GM18511 (cell line): ENCODE data around the gene AHSG.

Experiments
- ATAC-seq: cut with Tn5 transposase; IDR thresholded peaks from one replicate; pipeline ENCODE4 v1.9.1; 2021; ENCODE audit warnings: mild to moderate bottlenecking, moderate library complexity; ENCODE audit not compliant: unreplicated experiment

Gene AHSG

DNA sequence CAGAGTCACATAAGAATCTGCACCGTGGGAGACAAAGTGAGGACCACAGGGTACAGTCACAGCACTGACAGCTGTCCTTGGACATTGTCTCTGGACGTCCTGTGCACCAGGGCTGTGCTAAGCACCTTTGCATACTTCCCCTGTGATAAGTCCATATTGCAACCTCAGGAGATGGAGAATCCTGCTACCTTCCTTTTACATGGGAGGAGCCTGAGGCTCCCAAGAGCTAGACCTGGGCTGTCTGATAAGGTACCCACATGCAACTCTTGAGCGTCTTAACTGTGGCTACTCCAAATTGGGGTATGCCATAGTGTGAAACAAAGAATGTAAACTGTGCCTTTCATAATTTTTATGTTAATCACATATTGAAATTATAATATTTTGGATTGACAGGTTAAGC is 24.8 kb downstream of the AHSG start:
- ATAC-seq, result no peak

DNA sequence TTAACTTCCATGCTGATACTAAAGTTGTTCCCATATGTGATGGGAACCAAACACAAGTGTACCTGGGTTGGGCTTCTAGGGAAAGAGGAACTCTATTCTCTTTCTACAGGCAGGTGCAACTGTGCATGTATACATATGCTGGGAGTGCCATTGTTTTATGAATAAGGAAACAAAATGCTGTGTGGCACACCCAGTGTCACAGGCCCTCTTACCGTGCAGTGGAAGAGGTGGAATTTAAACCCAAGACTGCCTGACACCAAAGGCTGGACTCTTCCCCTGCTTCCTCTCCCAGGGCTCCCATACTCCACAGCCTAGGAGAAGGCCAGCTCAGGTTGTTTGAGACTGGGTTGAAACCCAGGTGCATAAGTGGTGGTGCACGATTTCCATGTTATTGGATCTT is 25.4 kb downstream of the AHSG start:
- no peak for ATAC-seq

DNA sequence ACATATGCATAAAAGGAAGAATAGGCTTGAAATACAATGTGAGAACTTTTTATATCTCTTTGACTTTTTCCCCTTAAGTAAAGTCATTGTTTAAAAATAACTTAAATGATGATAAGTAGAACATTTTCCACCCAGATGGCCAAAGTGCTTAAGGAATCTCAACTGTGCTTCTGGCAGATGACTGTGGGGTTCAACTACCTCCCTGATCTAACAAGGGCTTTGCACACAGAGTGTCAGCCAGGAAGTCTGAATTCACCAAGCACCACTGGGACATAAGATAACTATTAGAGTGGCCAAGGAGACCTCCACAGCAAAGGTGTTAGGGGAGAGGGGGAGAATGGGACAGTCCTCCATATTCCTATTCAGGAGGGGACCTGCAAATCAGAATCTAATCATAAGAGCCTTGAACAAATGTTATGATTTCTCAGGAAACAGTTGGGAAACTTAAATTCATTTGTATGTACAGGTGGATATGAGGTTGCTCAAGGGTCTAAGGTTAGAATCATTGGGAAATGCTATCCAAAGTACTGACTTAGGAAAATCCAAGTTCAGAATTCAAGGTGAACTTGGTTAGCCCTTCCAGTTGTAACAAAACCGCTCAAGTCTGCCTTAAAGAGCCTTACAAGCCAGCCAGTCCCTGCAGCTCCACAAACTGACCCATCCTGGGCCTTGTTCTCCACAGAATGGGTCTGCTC is 27.1 kb downstream of the AHSG start, which contains the start of gene FETUB:
TSS of gene FETUB (plus strand) at position 622 of the 695 bp plus-strand sequence. CDS start at position 684, 62 bp downstream.
- ATAC-seq, result no peak

DNA sequence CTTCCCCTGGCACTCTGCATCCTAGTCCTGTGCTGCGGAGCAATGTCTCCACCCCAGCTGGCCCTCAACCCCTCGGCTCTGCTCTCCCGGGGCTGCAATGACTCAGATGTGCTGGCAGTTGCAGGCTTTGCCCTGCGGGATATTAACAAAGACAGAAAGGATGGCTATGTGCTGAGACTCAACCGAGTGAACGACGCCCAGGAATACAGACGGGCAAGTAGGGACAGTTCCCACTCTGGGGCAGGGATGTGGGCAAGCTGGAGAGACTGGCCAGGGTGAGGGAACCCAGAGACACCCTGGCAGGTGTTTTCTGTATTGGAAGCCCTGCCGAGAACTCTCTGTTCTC is 27.6 kb downstream of the AHSG start:
- no peak for ATAC-seq

- ATAC-seq, result no peak
Measured at GRCh38 chr3:186640929-186641328, 28.1 kb downstream of the AHSG start.

DNA sequence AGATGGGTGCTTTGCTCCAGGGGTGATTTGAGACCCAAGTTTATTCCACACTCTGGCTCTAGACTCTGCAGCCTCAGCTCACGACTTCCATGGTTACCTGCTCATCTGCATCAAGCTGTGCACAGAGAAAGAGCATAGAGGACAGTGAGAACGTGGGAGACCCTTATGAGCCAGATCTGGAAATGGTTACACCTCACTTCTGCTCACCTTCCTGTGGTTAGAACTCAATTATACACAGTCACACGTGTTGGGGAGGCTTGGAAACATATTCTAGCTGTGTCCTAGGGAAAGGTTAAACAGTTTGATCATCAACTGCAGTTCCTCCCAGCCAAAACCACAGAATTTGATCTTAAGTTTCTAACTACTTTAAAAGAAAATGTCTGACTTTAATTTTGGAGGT is 29.2 kb downstream of the AHSG start:
- ATAC-seq, result no peak

DNA sequence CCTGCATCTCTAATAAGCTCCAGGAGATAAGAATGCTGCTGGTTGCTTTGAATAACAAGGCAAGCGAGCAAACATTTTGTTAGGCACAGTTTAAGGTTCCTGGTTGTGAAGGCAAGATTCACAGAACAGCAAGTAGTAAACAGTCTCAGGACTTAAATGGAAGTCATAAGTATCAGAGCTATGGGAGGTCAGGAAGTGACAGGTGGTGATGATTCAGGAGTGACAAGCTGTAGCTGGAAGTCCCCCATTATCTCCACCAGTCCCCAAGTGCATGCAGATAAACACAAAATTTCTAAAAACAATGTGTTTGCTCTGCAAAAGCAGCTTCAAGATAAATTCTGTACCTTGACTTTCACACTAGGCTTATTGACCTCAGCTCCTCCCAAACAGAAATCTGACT is 30.6 kb downstream of the AHSG start:
- no peak for ATAC-seq

GRCh38 chr3:186644683-186645082 is 31.8 kb downstream of the AHSG start:
- ATAC-seq, result no peak

GRCh38 chr3:186646106-186646505 is 33.2 kb downstream of the AHSG start:
- ATAC-seq, result no peak

DNA sequence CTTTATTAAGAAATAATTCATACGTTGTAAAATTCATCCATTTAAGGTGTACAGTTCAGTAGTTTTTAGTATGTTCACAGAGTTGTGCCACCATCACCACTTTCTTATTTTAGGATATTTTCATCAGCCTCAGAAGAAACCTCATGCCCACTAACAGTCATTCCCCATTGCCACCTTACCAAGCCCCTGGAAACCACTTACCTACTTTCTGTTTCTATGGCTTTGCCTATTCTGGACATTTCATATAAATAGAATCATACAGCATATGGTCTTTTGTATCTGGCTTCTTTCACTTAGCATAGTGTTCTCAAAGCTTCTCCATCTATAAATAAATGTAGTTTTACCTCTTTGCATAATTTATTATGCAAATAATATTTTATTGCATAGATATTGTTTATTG is 34.0 kb downstream of the AHSG start:
- no peak for ATAC-seq

DNA sequence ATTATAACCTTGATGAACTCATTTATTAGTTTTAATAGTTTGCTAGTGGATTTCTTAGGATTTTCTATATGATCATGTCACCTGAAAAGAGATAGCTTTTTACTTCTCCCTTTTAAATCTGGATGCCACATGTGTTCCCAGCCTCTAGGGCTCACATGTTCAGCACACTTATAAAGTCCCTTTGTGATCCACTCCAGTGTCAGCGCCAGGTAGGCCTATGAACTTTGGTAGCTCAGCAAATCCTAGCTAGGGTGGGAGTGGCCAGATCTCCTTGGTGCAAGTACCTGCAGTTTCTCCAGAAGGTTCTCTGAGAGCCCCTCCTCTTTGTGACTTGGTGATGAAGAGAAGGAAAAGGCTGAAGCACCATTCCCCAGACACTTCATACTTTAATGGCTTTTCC is 36.0 kb downstream of the AHSG start:
- ATAC-seq, result no peak

- no peak for ATAC-seq
Measured at GRCh38 chr3:186651678-186652215, 38.9 kb downstream of the AHSG start.

DNA sequence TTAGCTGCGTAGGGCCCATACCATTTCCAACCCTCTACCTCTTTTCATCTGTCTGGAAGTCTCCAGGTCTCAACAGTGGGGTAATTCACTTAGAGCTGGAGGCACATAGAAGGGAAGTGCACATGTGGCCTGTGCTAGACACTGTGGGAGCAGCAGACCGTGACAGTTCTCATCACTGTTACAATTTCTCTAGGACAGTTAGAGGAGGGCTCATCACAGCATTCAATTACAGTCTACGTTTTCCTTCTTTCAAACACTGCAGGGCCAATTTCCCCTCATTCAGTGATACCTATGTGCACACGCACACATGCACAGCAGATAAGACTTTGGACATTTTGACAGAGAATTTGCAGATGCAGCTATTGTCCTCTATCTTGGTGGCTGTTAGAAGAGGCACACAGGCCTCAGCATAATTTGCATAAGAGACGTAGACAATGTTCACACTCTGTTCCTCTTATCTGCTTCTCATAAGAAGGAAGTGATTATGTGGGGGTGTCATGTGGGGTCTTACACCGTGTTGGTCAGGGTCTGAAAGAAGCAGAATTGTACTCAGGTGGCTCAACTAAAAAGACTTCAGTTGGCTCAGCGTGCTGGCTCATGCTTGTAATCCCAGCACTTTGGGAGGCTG is 40.3 kb downstream of the AHSG start:
- peak; percentile 99 for ATAC-seq

GRCh38 chr3:186653984-186654383 is 41.1 kb downstream of the AHSG start:
- no peak for ATAC-seq

- ATAC-seq, result no peak
Measured at GRCh38 chr3:186663361-186664118, 50.7 kb downstream of the AHSG start.

DNA sequence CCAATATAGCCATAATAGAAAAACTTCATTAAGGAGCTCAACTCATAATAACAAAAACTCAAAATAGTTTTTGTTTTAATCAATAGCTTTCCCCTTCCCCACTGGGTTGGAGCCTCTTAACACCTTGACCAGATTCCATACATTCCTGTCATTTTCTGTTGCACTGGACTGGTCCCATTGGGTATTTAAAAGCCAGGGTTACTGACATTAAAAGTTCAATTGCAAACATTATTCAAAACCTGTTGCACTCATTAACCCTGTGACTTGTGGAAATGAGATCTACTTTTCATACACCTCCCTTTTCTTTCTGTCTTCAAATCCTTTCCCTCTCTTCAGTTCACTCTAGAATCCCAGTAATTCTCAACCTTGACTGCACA is 51.2 kb downstream of the AHSG start:
- no peak for ATAC-seq

DNA sequence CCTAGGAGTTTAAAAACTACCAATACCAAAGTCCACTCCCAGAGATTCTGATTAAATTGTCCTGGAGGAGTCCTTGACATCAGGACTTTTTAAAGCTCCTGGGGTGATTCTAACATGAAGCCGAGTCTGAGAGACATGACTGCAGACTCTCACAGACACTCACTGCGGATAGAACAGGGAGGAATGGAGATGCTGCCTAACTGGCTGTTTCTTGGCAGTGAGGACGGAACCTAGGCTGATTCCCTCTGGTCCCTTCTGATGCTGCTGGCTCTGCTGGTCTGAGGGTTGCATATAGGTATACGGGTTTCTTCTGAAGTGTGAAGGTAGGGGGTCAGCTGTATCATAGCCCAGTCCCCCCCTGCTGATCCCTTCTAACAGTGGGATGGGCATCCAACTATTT is 51.6 kb downstream of the AHSG start:
- no peak for ATAC-seq

DNA sequence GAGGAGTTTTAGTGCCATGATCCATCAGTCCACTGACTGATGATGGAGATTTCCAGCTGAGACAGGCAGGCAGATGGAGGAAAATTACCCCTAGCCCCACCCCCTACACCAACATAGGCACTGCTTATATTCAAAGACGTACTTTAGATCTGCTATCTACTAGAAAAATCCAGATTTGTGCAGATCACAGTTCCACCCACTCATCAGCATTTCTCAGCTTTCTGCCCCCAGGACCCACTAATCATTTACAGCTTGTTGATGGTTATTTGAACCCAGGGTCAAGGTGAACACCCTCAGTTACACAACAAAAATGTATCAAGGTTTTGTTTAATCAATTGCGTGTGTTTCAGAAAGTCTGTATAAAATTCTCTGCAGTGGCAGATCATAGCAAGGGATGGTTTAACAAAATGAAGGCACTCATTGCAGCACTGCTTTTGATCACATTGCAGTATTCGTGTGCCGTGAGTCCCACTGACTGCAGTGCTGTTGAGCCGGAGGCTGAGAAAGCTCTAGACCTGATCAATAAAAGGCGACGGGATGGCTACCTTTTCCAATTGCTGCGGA is 52.8 kb downstream of the AHSG start, which contains the start of gene HRG:
TSS of gene HRG (plus strand) at position 390 of the 564 bp plus-strand sequence. CDS start at position 408, 18 bp downstream.
- ATAC-seq, result no peak

DNA sequence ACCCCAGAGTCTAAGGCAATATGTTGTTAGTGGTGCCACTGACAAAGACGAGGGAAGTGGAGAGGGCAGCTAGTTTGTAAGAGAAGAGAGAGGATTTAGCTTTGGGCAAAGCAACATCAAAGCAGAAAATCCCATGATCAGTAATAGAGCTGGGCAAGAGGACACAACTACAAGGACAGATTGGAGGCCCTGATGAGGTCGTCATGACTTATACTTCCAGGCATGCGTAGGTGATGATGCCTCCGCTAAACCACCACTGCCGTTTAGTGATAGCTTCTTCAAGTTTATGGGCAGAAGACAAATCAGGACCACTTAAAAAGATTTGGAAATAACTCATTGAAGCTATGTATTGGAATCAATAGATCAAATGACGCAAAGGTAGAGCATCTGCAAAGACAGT is 55.6 kb downstream of the AHSG start:
- no peak for ATAC-seq

- ATAC-seq, result no peak
Measured at GRCh38 chr3:186669378-186670084, 56.7 kb downstream of the AHSG start.

- no peak for ATAC-seq
Measured at GRCh38 chr3:186670155-186670554, 57.3 kb downstream of the AHSG start.
